ENCODE results near the gene PRKN. TPM values are rescaled to one million over a fixed set of nuclear protein-coding genes. Genes with fewer than 3 reads are reported as not detected.

Gene PRKN
- total RNA-seq, 2 donors from 2014 or later, result 3.3 to 4.8 TPM

DNA sequence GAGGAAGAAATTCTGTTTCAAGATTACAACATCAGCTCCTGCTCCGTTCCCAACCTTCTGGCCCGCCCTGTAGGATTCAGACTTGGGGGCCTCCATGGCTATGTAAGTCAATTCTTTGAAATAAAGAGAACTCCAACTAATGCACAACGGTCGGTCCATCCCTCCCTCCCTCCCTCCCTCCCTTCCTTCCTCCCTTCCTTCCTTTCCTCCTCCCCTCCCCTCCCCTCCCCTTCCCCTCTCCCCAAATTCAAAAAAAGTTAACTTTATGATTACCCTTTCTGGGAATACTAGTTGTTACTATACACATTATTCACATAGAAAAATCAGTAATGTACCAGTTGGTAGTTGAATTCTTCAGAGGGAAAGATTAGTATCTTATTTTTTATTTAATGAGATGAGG is 1274.0 kb downstream of the PRKN start:
- Mint-ChIP-seq H3K27me3 (ENCODE audit: insufficient read depth) (no peaks in the 10 kb centered on the region), H3K36me3 (ENCODE audit: low read depth) (no peaks in the 10 kb centered on the region), H3K27ac (no peak overlapping the region), H3K4me3 (no peak overlapping the region), H3K4me1 (peaks cover 5% of the 10 kb centered on the region), H3K9me3 (no peaks in the 10 kb centered on the region)
- Histone ChIP-seq H3K4me1 (ENCODE audit: control insufficient read depth, insufficient read depth, low read length) (peaks cover 4% of the 10 kb centered on the region), H3K4me3 (ENCODE audit: low read length) (no peak overlapping the region), H3K27me3 (ENCODE audit: control insufficient read depth, insufficient read depth, low read length, poor library complexity, severe bottlenecking) (no peaks in the 10 kb centered on the region), H3K36me3 (ENCODE audit: control insufficient read depth, insufficient read depth, low read length) (no peaks in the 10 kb centered on the region), H3K27ac (ENCODE audit: low read depth, low read length) (no peak overlapping the region), H3K9ac (ENCODE audit: extremely low read depth, low read length, poor library complexity, severe bottlenecking) (no peak overlapping the region), H3K9me3 (ENCODE audit: control insufficient read depth, low read length) (no peaks in the 10 kb centered on the region)
- TF ChIP-seq, protein P1, sequence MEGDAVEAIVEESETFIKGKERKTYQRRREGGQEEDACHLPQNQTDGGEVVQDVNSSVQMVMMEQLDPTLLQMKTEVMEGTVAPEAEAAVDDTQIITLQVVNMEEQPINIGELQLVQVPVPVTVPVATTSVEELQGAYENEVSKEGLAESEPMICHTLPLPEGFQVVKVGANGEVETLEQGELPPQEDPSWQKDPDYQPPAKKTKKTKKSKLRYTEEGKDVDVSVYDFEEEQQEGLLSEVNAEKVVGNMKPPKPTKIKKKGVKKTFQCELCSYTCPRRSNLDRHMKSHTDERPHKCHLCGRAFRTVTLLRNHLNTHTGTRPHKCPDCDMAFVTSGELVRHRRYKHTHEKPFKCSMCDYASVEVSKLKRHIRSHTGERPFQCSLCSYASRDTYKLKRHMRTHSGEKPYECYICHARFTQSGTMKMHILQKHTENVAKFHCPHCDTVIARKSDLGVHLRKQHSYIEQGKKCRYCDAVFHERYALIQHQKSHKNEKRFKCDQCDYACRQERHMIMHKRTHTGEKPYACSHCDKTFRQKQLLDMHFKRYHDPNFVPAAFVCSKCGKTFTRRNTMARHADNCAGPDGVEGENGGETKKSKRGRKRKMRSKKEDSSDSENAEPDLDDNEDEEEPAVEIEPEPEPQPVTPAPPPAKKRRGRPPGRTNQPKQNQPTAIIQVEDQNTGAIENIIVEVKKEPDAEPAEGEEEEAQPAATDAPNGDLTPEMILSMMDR (conservative IDR thresholded peaks at IDR 0.05), result no peak
- WGBS, 2 experiments (ENCODE audit: insufficient coverage in 1 of 2, insufficient read length in 1 of 2), result 90 to 92% methylated on average over 2 to 4 of the region's 4 CpGs
- DNase-seq, result no peak

DNA sequence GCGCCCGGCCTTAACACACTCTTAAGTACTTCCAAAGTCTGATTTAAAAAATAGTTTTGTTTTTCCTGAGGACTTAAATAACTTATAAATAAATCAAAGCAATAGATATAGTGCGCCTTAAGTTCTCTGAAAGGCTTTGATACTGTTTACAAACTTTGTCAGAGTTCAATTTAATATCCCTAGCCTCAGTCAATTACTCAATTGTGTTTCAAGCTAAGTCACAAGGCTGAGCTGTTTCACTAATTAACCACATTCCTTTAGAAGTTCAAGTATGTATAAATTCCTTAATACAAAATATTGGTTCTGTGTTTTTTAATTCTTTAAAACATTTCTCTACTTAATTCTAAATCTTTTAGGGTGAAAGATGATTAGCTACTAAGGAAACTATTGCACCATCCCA is 1275.3 kb downstream of the PRKN start:
- H3K9me3 ChIP-seq (ENCODE audit: control insufficient read depth, low read length), result no peaks in the 10 kb centered on the region
- Mint-ChIP-seq H3K27ac (no peak overlapping the region), H3K9me3 (no peaks in the 10 kb centered on the region), H3K4me3 (no peak overlapping the region), H3K36me3 (ENCODE audit: low read depth) (no peaks in the 10 kb centered on the region), H3K27me3 (ENCODE audit: insufficient read depth) (no peaks in the 10 kb centered on the region), H3K4me1 (peaks cover 2% of the 10 kb centered on the region)
- H3K27me3 ChIP-seq (ENCODE audit: control insufficient read depth, insufficient read depth, low read length, poor library complexity, severe bottlenecking), result no peaks in the 10 kb centered on the region
- TF ChIP-seq, protein P1 (conservative IDR thresholded peaks at IDR 0.05), result no peak
- H3K9ac ChIP-seq (ENCODE audit: extremely low read depth, low read length, poor library complexity, severe bottlenecking), result no peak overlapping the region
- 98 to 100% methylated on average over 1 to 3 of the region's 3 CpGs for WGBS, 2 experiments (ENCODE audit: insufficient coverage in 1 of 2, insufficient read length in 1 of 2)
- H3K36me3 ChIP-seq (ENCODE audit: control insufficient read depth, insufficient read depth, low read length), result no peaks in the 10 kb centered on the region
- no peaks in the 10 kb centered on the region for H3K4me1 ChIP-seq (ENCODE audit: control insufficient read depth, insufficient read depth, low read length)
- no peak overlapping the region for H3K27ac ChIP-seq (ENCODE audit: low read depth, low read length)
- no peak overlapping the region for H3K4me3 ChIP-seq (ENCODE audit: low read length)
- DNase-seq, result no peak

DNA sequence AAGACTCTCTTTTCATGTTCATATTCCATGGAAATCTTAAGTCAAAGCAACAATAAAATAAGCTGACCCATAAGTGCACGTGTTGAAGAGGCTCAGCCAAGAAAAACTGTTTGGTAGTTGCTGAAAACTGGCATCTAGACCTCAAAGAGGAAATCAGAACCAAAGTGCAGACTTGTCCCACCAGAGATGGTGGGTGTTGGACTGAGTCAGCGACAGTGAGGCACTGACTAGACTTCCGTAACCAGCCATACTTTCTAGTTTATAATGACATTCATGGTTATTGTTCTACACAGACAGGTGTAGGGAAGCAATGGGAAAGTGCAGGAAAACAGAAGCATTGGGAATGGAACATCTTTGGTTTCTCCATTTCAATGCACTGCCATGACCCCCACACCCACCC is 1278.0 kb downstream of the PRKN start:
- Histone ChIP-seq H3K9me3 (ENCODE audit: control insufficient read depth, low read length) (no peaks in the 10 kb centered on the region), H3K4me3 (ENCODE audit: low read length) (no peak overlapping the region), H3K27me3 (ENCODE audit: control insufficient read depth, insufficient read depth, low read length, poor library complexity, severe bottlenecking) (no peaks in the 10 kb centered on the region), H3K4me1 (ENCODE audit: control insufficient read depth, insufficient read depth, low read length) (peaks cover 3% of the 10 kb centered on the region), H3K9ac (ENCODE audit: extremely low read depth, low read length, poor library complexity, severe bottlenecking) (no peak overlapping the region), H3K36me3 (ENCODE audit: control insufficient read depth, insufficient read depth, low read length) (no peaks in the 10 kb centered on the region), H3K27ac (ENCODE audit: low read depth, low read length) (no peak overlapping the region)
- H3K36me3 Mint-ChIP-seq (ENCODE audit: low read depth), result no peaks in the 10 kb centered on the region
- peaks cover 21% of the 10 kb centered on the region for H3K4me1 Mint-ChIP-seq
- no peak overlapping the region for H3K4me3 Mint-ChIP-seq
- DNase-seq, result no peak
- H3K27me3 Mint-ChIP-seq (ENCODE audit: insufficient read depth), result peaks cover 9% of the 10 kb centered on the region
- TF ChIP-seq, protein P1 (conservative IDR thresholded peaks at IDR 0.05), result no peak
- 93 to 96% methylated on average over 2 to 3 of the region's 3 CpGs for WGBS, 2 experiments (ENCODE audit: insufficient coverage in 1 of 2, insufficient read length in 1 of 2)
- H3K9me3 Mint-ChIP-seq, result no peaks in the 10 kb centered on the region
- H3K27ac Mint-ChIP-seq, result no peak overlapping the region

All from endodermal cell (in vitro differentiated cells).